Measurements from ENCODE around the gene GRB2. TPM values are rescaled to one million over a fixed set of nuclear protein-coding genes. Genes with fewer than 3 reads are reported as not detected.

Gene GRB2
- total and polyA plus RNA-seq, 2 experiments from 2014 or later = 82.7 to 101 TPM

GRCh38 chr17:75307957-75308731 is 97.3 kb downstream of the GRB2 start:
- no peaks in the 10 kb centered on the region for H3K9me2 ChIP-seq (replicated peaks; ENCODE audit: insufficient read depth)
- no peaks in the 10 kb centered on the region for H3K27me3 ChIP-seq
- no peaks in the 10 kb centered on the region for H4K20me1 ChIP-seq (ENCODE audit: insufficient read depth, poor library complexity, severe bottlenecking)
- H3K79me2 ChIP-seq = no peaks in the 10 kb centered on the region
- H3K27ac ChIP-seq = peak overlapping the region; percentile 92
- no peak for DNase-seq (ENCODE audit: low spot score)
- TF ChIP-seq CTCF (IDR thresholded peaks at IDR 0.05; ENCODE audit: poor library complexity) = no peak
- no peak for TF ChIP-seq EZH2 (IDR thresholded peaks at IDR 0.05; ENCODE audit: borderline replicate concordance)
- no peak for TF ChIP-seq EZH2phosphoT487 (IDR thresholded peaks at IDR 0.05; ENCODE audit: low read depth, severe bottlenecking, unreplicated experiment)
- WGBS (ENCODE audit: low lambda C conversion rate, missing lambda C conversion rate) = 73% methylated on average over 12 of the region's 13 CpGs
- H3K36me3 ChIP-seq (replicated peaks; ENCODE audit: insufficient read depth, low read depth) = no peaks in the 10 kb centered on the region
- peaks cover 19% of the 10 kb centered on the region for H3K4me1 ChIP-seq (ENCODE audit: insufficient read depth)
- no peak overlapping the region for H3K4me3 ChIP-seq
- peak overlapping the region; percentile 39 for H3K4me2 ChIP-seq
- no peaks in the 10 kb centered on the region for H3K9me3 ChIP-seq (ENCODE audit: low read depth)
- H2AFZ ChIP-seq = no peak overlapping the region

GRCh38 chr17:75301502-75302206 is 103.8 kb downstream of the GRB2 start:
- WGBS (ENCODE audit: low lambda C conversion rate, missing lambda C conversion rate) = 90% methylated on average over 17 of the region's 17 CpGs
- Histone ChIP-seq H3K27ac (no peak overlapping the region), H2AFZ (no peak overlapping the region), H3K79me2 (no peaks in the 10 kb centered on the region), H3K36me3 (replicated peaks; ENCODE audit: insufficient read depth, low read depth) (no peaks in the 10 kb centered on the region), H3K4me2 (no peak overlapping the region), H3K4me3 (no peak overlapping the region), H3K4me1 (ENCODE audit: insufficient read depth) (no peaks in the 10 kb centered on the region), H3K9me3 (ENCODE audit: low read depth) (no peaks in the 10 kb centered on the region), H3K27me3 (no peaks in the 10 kb centered on the region), H4K20me1 (ENCODE audit: insufficient read depth, poor library complexity, severe bottlenecking) (no peaks in the 10 kb centered on the region), H3K9me2 (replicated peaks; ENCODE audit: insufficient read depth) (no peaks in the 10 kb centered on the region)
- no peak for TF ChIP-seq EZH2phosphoT487 (IDR thresholded peaks at IDR 0.05; ENCODE audit: low read depth, severe bottlenecking, unreplicated experiment)
- no peak for TF ChIP-seq EZH2 (IDR thresholded peaks at IDR 0.05; ENCODE audit: borderline replicate concordance)
- TF ChIP-seq CTCF (IDR thresholded peaks at IDR 0.05; ENCODE audit: poor library complexity) = no peak
- DNase-seq (ENCODE audit: low spot score) = no peak

- no peaks in the 10 kb centered on the region for H3K9me3 ChIP-seq (ENCODE audit: low read depth)
- no peak overlapping the region for H3K4me3 ChIP-seq
- TF ChIP-seq EZH2phosphoT487 (IDR thresholded peaks at IDR 0.05; ENCODE audit: low read depth, severe bottlenecking, unreplicated experiment) = no peak
- TF ChIP-seq EZH2 (IDR thresholded peaks at IDR 0.05; ENCODE audit: borderline replicate concordance) = no peak
- TF ChIP-seq CTCF (IDR thresholded peaks at IDR 0.05; ENCODE audit: poor library complexity) = no peak
- H3K27ac ChIP-seq = no peak overlapping the region
- 89% methylated on average over 9 of the region's 9 CpGs for WGBS (ENCODE audit: low lambda C conversion rate, missing lambda C conversion rate)
- no peaks in the 10 kb centered on the region for H3K4me1 ChIP-seq (ENCODE audit: insufficient read depth)
- no peak overlapping the region for H3K4me2 ChIP-seq
- no peaks in the 10 kb centered on the region for H3K79me2 ChIP-seq
- H3K36me3 ChIP-seq (replicated peaks; ENCODE audit: insufficient read depth, low read depth) = no peaks in the 10 kb centered on the region
- no peaks in the 10 kb centered on the region for H3K9me2 ChIP-seq (replicated peaks; ENCODE audit: insufficient read depth)
- H2AFZ ChIP-seq = no peak overlapping the region
- H3K27me3 ChIP-seq = no peaks in the 10 kb centered on the region
- H4K20me1 ChIP-seq (ENCODE audit: insufficient read depth, poor library complexity, severe bottlenecking) = no peaks in the 10 kb centered on the region
- no peak for DNase-seq (ENCODE audit: low spot score)
Observed at GRCh38 chr17:75301049-75301448, 104.4 kb downstream of the GRB2 start.
